Left ventricle myocardium inferior (tissue), 1 donor: ENCODE data around the gene GET4. TPM values are rescaled to one million over a fixed set of nuclear protein-coding genes. Genes with fewer than 3 reads are reported as not detected.
A peak's percentile ranks its signal among the peaks of the same experiment; 100 is the strongest.
"Not testable (repeated sequence)": the region's sequence is repeated elsewhere in the genome, so short reads cannot be mapped to it uniquely, and the experiment has no call there.

ENCODE experiments used
- DNase-seq: peaks from one replicate; pipeline ENCODE4 v3.0.0-alpha.2; 2020
- H3K27ac ChIP-seq: fragments of 200-600 bp; replicated peaks from 2 replicates; pipeline ENCODE4 v1.8.0; 2021
- H3K27me3 ChIP-seq: fragments of 200-600 bp; 2 replicates; pipeline ENCODE4 v1.8.0; 2021; ENCODE audit warnings: low read depth
- H3K36me3 ChIP-seq: fragments of 200-600 bp; 2 replicates; pipeline ENCODE4 v1.8.0; 2021
- H3K4me1 ChIP-seq: fragments of 200-600 bp; 2 replicates; pipeline ENCODE4 v1.8.0; 2021
- H3K4me3 ChIP-seq: fragments of 200-600 bp; 2 replicates; pipeline ENCODE4 v1.8.0; 2021; ENCODE audit warnings: mild to moderate bottlenecking, moderate library complexity
- H3K9me3 ChIP-seq: fragments of 200-600 bp; replicated peaks from 2 replicates; pipeline ENCODE4 v1.8.0; 2021
- intact Hi-C: fragments of 100-400 bp; cut with micrococcal nuclease; formaldehyde crosslinking; loops from one replicate; pipeline ENCODE4 v1.11.0; 2022
- total RNA-seq: library from RNA; stranded (reverse); fragmentation: NEBNext Ultra II Directional; extraction: Animal tissue kit (Norgen Biotek cat#: 25700); gene quantifications from one replicate; pipeline ENCODE4 v1.2.1, GENCODE V29; 2021
- TF ChIP-seq, protein P1 (sequence below): fragments of 200-600 bp; IDR thresholded peaks from 2 replicates; pipeline ENCODE4 v1.8.0; 2021; ENCODE audit warnings: antibody characterized with exemption, mild to moderate bottlenecking, borderline replicate concordance
- donor health status: DM: no; HTN: yes; CAD: no; lungs with severe emphysema.

Gene GET4
- total RNA-seq, 1 donor from 2014 or later = 22.9 TPM

DNA sequence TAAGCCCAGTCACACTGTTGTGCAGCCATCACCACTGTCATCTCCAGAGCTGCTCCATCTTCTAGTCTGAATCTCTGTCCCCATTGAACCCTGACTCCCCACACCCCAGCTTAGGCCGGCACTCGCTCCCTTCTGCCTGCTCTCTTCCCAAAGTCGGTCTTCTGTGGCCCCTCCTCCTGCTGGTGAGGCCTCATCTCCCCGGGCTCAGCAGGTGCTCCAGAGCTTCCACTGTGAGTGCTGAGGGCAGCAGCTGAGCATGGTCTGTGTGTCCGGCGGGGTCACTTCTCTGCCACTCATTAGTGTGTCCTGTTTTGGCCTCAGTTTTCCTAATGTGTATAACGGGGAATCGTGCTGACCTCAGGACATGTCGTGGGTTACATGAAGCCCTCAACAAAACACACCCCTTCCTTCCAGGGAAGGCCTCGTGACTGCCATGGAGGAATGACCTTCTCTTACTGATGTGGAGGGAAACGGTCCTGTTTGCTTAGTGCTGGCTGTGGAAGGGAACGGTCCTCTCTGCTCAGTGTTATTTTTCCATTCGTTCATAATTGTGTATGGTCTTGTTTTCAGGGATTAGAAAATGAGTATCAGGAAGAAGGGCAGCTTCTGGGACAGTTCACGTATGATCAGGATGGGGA lies 4.3 kb upstream of the GET4 start:
- Histone ChIP-seq H3K4me1 (peaks cover 71% of the 10 kb centered on the region), H3K27me3 (no peaks in the 10 kb centered on the region), H3K27ac (peak overlapping the region; percentile 95), H3K36me3 (peaks cover 64% of the 10 kb centered on the region), H3K9me3 (no peaks in the 10 kb centered on the region), H3K4me3 (no peak overlapping the region)
- DNase-seq = no peak
- TF ChIP-seq, protein P1, sequence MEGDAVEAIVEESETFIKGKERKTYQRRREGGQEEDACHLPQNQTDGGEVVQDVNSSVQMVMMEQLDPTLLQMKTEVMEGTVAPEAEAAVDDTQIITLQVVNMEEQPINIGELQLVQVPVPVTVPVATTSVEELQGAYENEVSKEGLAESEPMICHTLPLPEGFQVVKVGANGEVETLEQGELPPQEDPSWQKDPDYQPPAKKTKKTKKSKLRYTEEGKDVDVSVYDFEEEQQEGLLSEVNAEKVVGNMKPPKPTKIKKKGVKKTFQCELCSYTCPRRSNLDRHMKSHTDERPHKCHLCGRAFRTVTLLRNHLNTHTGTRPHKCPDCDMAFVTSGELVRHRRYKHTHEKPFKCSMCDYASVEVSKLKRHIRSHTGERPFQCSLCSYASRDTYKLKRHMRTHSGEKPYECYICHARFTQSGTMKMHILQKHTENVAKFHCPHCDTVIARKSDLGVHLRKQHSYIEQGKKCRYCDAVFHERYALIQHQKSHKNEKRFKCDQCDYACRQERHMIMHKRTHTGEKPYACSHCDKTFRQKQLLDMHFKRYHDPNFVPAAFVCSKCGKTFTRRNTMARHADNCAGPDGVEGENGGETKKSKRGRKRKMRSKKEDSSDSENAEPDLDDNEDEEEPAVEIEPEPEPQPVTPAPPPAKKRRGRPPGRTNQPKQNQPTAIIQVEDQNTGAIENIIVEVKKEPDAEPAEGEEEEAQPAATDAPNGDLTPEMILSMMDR = no peak
- intact Hi-C loops = loop anchor here (5.0 kb wide), 1 partner anchor 85 kb away; no protein-coding TSS in a partner anchor

DNA sequence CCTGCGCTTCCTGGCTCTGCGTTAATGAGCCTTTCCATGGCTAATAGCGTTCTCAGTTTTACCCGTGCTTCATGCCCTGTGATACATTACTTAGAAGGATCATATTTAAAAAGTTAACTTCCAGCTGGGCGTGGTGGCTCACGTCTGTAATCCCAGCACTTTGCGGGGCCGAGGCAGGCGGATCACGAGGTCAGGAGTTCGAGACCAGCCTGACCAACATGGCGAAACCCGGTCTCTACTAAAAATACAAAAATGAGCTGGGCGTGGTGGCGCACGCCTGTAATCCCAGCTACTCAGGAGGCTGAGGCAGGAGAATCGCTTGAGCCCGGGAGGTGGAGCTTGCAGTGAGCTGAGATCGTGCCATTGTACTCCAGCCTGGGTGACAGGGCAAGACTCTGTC lies 3.7 kb upstream of the GET4 start:
- H3K27ac ChIP-seq = peak overlapping the region; percentile 95
- H3K36me3 ChIP-seq = peaks cover 57% of the 10 kb centered on the region
- H3K4me3 ChIP-seq, H3K27me3 ChIP-seq, H3K9me3 ChIP-seq, DNase-seq: not testable (repeated sequence)
- intact Hi-C loops = loop anchor here (5.0 kb wide), 1 partner anchor 85 kb away; no protein-coding TSS in a partner anchor
- peaks cover 66% of the 10 kb centered on the region for H3K4me1 ChIP-seq

GRCh38 chr7:873367-874002 lies 2.9 kb upstream of the GET4 start:
- TF ChIP-seq, protein P1 = peak; percentile 96
- H3K27me3 ChIP-seq = no peaks in the 10 kb centered on the region
- H3K4me3 ChIP-seq = no peak overlapping the region
- peaks cover 51% of the 10 kb centered on the region for H3K36me3 ChIP-seq
- DNase-seq = peak; percentile 80
- no peaks in the 10 kb centered on the region for H3K9me3 ChIP-seq
- H3K27ac ChIP-seq = peak overlapping the region; percentile 95
- intact Hi-C loops = loop anchor here (5.0 kb wide), 1 partner anchor 86 kb away; no protein-coding TSS in a partner anchor
- peaks cover 68% of the 10 kb centered on the region for H3K4me1 ChIP-seq

DNA sequence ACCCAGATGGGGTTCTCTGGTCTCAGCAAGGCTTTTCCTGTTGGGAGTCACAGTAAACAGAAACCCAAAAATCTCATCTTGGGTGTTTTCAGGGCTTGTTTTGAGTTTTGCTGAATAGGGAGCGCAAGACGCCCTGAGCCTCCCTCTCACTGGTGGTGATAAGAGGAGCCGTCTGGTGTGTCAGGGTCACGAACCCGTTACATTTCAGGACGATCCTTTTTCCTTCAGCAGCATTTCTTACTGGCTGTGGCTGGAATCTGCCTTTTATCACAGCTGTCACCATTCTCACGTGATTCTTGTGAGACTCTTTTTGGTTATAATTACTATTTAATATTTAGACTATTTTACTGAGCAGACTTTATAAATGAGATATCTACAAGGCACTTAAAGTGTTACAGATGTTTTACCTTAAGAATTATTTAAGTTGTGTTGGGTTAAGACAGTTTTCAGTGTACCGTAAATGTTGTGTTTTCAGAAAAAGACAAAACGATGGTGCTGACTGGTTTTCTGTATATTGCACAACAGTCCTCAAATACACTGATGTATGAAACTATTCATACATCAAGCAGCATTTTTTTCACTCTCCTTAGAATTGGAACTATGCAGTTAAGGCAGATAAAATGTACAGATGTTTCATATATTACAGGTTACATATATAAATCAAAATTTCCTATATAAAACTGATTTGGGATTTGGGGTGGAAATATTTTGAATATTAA lies 2.2 kb upstream of the GET4 start:
- Histone ChIP-seq H3K27me3 (no peaks in the 10 kb centered on the region), H3K9me3 (no peaks in the 10 kb centered on the region), H3K27ac (peak overlapping the region; percentile 95), H3K4me3 (no peak overlapping the region), H3K36me3 (peaks cover 54% of the 10 kb centered on the region), H3K4me1 (peaks cover 72% of the 10 kb centered on the region)
- no peak for DNase-seq
- TF ChIP-seq, protein P1 = no peak
- intact Hi-C loops = loop anchor here (5.0 kb wide), 1 partner anchor 87 kb away; no protein-coding TSS in a partner anchor

GRCh38 chr7:875051-875450 lies 1.3 kb upstream of the GET4 start:
- TF ChIP-seq, protein P1 = no peak
- Histone ChIP-seq H3K4me3 (no peak overlapping the region), H3K27me3 (no peaks in the 10 kb centered on the region), H3K27ac (peak overlapping the region; percentile 95), H3K4me1 (peaks cover 72% of the 10 kb centered on the region), H3K9me3 (no peaks in the 10 kb centered on the region), H3K36me3 (peaks cover 48% of the 10 kb centered on the region)
- intact Hi-C loops = no loop called here
- no peak for DNase-seq
